ENCODE measurements around the gene LUZP1.
A peak's percentile ranks its signal among the peaks of the same experiment; 100 is the strongest.

LUZP1 gene

DNA sequence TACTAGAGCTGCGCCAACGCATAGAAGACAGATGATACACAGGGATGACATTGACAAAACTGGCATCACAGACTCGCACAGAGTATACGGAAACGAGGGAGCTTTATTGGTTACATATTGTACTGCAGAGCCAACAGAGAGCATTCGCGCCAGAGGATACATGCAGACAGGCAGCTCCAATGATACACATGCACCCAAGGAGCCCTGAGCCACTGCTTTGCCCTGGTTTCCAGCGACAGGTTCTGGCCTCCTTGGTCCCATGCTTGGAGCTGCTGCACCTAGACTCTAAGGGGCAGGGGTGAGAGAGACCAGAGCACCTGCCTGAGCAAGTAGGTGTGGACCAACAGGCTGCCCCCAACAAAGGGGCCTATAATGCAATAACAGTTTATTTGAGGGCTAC, 83.8 kb downstream of the LUZP1 start:
- peak; percentile 71 for DNase-seq (ENCODE audit: low spot score)

DNA sequence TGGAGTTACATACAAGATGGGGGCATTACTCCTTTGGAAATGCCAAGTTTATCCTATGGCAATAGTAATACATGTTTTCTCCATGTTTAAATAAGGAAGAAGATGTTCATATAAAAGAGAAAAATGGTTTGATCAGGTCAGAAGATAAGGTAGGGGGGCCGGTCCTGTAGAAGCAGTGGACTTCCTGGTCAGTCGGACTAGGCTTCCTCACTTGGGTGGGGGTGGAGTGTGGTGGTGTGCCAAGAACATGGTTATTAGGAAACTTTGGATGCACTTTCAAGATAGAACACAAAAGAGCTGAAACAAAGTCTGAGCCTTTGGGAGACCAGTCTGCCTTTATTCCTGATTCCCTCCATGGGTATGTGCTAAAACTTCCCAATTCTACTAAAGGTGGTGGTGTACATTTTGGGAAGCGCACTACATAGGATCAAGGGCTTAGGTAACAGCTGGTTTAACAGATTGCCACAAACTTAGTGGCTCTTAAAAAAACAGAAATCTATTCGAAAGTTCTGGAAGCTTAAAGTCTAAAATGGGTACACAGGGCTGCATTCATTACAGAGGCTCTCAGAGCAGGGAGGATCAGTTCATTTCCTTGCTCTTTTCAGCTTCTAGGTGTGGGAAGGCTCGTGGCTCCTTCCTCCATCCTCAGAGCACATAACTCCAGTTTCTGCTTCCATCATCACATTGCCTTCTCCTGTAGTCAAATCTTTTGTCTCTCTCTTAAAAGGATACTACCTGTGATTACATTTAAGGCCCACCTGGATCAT, 84.8 kb downstream of the LUZP1 start:
- DNase-seq (ENCODE audit: low spot score): no peak

DNA sequence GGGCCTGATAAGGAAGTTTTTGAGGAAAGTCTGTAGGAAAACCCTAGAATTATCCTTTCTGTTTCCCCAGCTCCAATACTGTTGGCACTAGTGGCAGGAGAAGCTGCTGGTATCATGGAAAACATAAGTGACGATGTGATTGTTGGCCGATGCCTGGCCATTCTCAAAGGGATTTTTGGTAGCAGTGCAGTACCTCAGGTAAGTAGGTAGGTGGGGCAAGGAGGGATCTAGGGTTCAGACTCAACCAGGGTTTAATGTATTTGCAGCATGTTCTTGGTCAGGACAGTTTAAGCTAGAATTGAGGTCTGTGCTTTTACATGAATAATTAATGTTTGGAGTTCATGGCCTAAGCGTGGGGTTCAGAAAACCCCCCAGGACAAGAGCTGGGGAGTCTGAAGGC, 87.3 kb downstream of the LUZP1 start:
- DNase-seq (ENCODE audit: low spot score): no peak

DNA sequence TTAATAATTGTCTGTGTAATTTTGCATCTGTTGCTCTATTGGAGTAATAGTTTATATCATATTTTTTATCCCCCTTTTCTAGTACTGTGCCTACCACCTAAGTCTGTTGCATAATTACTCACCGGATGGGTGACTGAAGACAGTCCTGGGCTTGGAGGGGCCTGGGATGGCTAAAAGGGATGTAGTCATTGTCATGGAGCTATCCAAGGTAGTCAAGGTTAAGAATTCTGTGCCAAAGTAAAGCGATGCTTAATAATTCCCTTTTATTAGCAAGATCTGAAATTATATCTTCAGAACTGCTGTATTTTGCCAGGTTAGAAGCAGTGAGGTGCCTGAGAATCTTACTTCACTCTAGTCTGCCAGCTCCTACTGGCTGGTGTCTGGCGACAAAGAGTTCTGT, 87.8 kb downstream of the LUZP1 start:
- no peak for DNase-seq (ENCODE audit: low spot score)

DNA sequence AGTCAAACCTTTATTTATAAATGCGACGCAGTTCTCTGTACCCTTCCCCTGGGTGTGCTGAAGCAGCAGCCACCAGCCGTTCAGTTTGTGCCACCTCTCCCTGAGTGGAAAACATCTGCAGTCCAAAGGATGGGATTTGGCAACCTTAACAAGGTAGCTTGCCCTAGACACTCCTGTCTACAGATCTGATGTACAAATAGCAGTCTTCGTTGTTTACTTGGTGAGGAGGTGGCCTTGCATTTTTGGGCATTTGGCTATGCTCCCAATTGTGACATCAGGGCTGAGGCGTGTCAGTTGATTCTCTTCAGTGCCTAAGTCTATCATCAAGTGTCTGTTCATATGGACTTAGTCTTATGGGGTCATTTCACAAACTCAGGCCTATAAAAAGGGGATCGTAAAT, 89.6 kb downstream of the LUZP1 start:
- no peak for DNase-seq (ENCODE audit: low spot score)

DNA sequence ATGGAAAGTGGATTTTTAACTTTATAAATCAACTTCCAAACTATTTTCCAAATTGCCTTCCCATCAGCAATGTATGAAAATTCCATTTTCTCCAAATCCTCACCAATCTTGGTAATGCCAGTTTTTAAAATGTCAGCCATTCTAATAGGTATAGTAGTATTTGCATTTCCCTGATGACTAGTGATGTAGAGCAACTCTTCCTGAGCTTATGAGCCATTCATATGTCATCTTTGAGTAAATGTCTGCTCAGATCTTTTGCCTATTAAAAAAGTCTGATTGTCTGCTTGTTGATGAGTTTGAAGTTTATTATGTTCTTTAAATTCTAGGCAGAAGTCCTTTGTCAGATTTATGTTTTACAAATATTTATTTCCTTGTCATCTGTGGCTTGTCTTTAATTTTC, 94.6 kb downstream of the LUZP1 start:
- DNase-seq (ENCODE audit: low spot score): no peak

DNA sequence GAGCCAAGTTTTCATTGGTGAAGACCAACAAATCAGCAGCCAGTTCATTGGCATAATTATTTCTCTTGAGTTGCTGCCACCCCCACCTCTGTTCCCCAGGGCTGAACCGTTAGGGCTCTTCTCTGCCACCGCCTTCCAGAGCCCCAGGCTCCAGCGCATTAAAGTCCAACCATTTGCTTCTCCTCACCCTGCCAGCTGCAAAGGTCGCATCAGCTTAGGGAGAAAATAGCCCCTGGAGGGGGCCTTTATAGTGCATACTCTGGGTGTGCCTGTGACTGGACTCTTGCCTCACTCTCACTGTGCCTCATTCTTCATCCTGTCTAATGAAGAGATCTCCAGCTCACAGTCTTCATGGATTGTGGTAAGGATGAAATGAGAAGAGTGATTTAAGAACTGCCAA, 99.0 kb downstream of the LUZP1 start:
- no peak for DNase-seq (ENCODE audit: low spot score)

DNA sequence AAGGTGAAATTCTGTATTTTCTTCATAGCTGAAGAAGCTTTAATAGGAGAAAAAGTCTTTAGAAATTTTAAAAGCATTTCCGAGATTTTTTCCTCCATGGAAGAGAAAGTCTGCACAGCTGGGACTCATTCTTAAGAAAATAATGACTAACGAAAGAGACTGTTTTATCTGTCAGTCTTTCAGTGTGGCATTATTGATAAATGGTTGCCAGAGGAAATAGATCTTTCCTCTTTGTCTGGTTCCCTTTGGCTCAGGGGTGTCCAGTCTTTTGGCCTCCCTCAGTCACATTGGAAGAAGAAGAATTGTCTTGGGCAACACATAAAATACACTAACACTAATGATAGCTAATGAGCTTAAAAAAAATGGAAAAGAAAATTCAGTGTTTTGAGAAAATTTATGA, 99.5 kb downstream of the LUZP1 start:
- no peak for DNase-seq (ENCODE audit: low spot score)

DNA sequence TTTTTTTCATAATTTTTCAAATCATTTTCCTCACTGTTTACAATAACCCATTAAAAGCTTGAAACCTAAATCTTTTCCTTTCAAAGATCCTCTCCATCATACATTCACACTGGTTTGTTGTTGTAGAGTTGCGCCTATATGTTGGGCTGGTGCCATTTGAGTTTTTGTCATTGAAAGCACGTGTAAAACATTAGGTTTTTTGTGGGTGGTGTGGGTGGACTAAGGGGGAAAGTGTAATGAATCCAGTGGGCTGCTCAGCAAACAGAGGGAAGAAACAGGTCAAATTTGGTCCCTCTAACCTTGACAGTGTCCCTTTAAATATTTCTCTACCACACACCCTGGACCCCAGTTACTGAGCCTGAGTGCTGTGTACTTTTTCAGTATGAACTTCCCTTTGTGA, 102.6 kb downstream of the LUZP1 start:
- DNase-seq (ENCODE audit: low spot score): no peak

DNA sequence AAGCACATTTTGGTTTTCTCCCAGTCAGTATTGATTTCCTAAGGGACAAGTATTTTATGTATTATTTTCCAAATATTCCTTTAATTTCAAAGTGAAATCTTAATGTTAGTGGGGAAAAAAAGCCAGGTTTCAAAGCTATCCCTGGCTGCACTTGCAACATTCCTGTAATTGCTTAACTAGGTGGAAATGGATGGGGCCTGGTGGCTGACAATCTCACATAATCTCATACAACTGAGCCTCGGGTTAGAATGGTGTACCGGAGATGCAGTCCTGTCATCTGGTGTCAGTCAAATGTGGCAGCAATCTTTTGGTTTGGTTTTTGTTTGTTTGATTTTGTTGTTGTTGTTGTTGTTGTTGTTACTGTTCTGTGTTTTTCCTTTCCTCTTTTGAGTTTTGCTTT, 103.3 kb downstream of the LUZP1 start:
- no peak for DNase-seq (ENCODE audit: low spot score)

DNA sequence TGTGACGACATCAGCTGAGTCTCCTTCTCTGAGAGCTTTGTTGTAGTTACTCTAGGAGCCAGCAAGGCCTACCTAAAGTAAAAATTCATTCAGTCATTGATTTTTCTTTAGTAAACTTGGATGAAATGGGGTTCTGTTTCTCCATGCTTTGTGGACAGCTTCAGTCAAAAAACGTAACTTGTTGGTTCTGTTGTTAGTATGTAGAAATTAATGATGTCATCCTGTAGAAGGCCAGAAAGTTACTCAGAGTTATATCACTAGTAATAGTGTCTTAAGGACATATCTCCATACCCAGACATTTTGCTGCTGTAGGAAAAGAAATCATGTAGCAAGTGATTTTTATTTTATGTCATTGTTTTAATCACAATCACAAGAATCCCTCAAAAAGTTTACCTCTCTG, 106.4 kb downstream of the LUZP1 start:
- no peak for DNase-seq (ENCODE audit: low spot score)

DNA sequence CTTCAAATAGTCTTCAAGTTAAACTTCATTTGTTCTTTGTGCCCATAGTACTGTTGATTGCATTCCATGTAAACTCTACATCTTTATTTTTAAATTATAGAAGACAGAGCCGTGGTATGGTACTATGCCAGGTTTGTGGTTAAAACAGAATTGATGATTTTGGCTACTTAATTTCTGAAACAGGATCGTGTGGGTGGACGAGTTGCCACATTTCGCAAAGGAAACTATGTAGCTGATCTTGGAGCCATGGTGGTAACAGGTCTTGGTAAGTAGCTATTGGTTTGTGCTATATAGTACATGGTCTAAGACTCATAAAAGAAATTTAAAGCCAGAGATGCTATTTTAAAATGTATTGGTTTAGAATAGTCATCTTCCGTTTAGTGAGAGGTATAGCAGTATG, 111.4 kb downstream of the LUZP1 start:
- DNase-seq (ENCODE audit: low spot score): no peak

DNA sequence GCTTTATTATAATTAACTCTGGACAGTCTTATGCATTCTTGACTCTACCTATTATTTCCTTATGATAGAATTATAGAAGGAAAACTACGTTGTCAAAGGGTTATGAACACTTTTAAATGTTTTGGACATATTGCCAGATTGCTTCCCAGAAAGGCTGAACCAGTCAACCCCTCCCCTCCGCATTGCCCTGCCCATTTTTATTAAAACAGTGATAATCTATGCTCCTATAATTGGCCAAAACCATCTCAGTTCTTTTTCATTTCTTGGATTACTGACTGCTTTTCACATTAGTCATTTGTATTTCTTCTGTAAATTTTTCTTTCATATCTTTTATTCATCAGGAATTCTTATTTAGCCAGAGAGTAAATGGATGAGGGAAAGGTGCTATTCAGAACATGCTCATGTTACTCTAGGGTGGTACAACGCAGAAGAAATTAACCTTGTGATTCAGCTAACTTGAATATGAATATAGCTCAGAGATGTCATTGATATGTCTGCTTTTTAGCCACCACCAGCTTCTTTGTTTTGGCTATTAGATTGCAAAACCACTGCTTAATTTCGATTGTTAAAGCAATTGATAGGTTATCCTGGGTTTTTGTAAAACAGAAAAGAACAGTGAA, 117.3 kb downstream of the LUZP1 start:
- no peak for DNase-seq (ENCODE audit: low spot score)

DNA sequence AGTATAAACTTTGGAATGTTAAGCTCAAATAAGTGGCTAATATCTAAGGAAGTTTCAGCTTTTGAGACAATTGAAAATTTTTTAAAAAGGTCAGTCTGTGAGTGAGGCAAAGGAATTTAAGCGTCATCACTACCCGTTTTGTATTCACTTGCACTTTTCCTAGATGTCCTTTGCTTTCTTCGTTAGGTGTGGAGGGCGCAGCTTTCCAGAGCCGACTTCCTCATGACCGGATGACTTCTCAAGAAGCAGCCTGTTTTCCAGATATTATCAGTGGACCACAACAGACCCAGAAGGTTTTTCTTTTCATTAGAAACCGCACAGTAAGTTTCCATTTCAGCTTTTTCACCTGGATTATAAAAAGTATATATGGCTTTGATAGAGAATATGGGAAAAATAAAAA, 118.5 kb downstream of the LUZP1 start:
- DNase-seq (ENCODE audit: low spot score): no peak

DNA sequence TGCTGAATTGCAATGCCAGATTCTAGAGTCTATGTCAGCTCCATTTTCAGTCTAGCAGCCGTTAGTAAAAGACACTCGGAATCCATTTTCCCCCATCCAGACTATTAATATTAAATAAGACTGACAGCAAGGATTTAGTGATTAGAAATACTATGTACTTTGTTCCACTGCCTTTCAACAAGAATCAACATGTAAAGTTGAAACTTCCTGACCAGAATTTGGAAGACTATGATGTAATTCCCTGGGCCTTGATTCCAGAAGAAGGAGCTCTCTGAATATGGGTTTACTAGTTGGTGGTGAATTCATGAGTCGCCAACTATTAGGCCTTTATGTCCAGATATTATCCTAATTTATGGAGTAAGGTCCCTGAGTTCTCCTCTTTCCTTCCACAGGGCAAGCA, 124.6 kb downstream of the LUZP1 start:
- DNase-seq (ENCODE audit: low spot score): no peak

DNA sequence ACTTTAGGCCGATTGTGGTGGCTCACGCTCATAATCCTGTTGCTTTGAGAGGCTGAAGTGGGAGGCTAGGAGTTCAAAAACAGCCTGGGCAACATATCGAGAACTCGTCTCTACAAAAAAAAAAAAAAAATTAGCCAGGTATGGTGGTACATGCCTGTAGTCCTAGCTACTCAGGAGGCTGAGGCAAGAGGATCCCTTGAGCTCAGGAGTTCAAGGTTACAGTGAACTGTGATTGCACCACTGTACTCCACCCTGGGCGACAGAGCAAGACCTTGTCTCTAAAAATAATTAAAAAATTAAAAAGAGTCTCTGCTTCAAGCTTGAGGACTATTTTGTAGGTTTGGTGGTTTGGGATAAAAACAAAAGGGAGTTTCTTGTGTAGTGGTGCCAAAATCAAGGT, 128.1 kb downstream of the LUZP1 start:
- no peak for DNase-seq (ENCODE audit: low spot score)

DNA sequence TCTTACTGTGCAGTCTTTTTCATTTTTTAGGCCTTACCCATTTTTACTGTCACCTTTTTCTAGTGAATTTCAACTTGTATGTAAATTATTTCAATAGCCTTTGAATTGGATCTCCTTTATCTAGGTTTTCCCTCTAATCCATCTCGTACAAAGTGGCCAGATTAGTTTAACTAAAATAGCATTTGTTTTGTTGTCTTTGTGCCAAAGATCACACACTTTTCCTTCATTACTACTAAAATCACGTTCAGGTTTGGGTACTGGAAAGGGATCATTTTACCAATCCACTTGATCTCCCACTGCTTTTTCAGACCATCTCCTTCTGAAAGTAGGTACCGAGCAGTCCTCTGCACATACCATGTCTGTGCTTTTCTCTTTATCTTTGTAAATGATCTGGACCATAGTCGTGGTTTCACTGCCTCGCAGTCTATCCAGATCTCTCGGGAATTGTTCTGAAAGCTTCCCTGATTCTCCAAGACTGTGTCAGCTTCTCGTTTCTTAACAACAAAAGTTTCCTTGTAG, 129.3 kb downstream of the LUZP1 start:
- no peak for DNase-seq (ENCODE audit: low spot score)

DNA sequence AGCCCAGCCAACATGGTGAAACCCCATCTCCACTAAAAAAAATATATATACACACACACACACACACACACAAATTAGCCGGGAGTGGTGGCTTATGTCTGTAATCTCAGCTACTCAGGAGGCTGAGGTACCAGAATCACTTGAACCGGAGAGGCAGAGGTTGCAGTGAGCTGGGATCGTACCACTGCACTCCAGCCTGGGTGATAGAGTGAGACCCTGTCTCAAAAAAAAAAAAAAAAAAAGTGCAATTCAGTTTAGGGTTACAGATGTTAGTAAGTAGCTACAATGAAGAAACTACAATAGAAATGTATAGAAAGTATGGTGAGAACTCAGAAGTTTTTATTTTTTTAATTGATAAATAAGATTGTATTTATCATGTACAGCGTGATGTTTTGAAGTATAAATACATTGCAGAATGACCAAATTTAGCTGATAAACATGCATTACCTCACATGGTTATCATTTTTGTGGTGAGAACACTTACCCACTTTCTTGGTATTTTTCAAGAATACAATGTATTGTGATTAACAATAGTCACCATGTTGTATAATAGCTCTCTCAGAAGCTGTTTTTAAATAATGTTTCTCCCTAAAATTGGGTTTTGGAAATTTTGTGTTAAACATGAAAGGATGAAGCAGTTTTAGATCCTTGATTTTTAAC, 131.4 kb downstream of the LUZP1 start:
- DNase-seq (ENCODE audit: low spot score): no peak

DNA sequence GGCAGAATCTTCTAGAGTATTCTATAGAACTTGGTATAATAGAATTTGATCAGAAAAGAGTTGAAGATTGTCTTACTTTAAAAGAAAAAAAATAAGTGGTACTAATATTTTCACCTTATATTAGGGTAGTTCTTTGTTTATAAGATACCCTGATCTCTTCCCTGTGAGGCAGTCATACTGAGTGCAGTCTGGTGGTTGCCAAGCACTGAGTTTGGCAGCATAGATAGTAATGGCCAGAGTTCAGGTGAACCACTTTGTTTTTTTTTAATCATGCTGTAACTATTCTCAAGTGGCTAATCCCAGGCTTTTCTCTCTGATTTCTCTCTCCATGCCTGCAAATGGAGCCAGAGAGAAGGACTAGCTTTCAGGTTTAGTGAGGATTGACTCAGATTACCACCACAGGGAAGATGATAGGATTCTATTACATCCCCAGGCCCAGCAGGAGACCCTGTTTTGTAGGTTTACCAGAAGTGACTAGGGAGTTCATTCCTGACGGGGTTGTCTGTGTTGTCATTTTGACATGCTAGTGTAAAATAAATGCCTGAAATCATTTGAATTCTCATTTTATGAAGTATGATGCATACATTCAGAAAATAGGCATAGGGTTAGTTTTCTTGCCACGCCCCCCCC, 132.7 kb downstream of the LUZP1 start:
- DNase-seq (ENCODE audit: low spot score): no peak

Data from Ammon's horn (tissue), 1 donor.